NCI-H2171 (cell line): ENCODE measurements around the gene DHRS9.
"Not testable (repeated sequence)": the region's sequence is repeated elsewhere in the genome, so short reads cannot be mapped to it uniquely, and the experiment has no call there.

ENCODE experiments used
- DNase-seq: peaks from one replicate; lab custom pipeline; 2025; lab: John Stamatoyannopoulos, UW

DHRS9 gene

GRCh38 chr2:169069341-169069740 is at the start of gene DHRS9:
TSS of gene DHRS9 (plus strand) at chr2:169069563. CDS start at chr2:169081582, 12,019 bp downstream.
- no peak for DNase-seq

DNA sequence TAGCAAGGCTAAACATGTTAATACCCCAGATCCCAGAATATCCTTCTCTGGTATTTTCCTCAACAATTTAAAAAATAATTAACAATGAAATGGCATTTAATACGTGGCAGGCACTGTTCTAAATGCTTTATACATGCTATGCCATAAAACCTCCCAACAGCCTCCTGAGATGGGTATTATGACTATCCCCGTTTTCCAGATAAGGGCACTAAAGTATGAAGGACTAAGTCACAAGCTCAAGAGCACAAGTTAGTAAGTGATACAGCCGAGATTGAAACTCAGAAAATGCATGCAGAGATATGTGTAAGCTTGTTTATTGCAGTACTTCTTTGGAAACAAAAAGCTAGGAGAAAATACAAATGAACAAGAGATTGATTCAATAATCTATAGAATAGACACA is 46.2 kb upstream of the DHRS9 start:
- no peak for DNase-seq

DNA sequence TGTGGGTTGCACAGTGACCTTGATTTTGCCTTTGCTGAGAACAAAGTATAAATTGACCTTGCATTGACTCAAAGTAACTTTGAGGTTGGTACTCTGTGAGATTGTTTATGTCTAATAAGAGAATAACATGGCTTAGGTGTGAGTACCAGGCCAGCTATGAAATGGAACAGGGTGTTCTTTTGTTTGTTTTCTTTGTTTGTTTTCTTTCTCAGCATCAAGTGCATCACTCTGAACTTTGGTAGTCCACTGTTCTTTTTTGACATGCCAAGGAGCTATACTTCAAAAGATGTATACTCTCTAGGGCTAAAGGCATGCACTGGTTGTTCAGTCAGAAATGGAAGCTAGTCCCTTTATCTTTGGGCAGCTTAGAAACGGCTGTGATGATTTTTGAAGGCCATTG is 43.3 kb upstream of the DHRS9 start:
- DNase-seq: no peak

- DNase-seq: no peak
Observed at GRCh38 chr2:169027234-169027633, 42.1 kb upstream of the DHRS9 start.

- DNase-seq: no peak
Observed at GRCh38 chr2:169029341-169029740, 40.0 kb upstream of the DHRS9 start.

DNA sequence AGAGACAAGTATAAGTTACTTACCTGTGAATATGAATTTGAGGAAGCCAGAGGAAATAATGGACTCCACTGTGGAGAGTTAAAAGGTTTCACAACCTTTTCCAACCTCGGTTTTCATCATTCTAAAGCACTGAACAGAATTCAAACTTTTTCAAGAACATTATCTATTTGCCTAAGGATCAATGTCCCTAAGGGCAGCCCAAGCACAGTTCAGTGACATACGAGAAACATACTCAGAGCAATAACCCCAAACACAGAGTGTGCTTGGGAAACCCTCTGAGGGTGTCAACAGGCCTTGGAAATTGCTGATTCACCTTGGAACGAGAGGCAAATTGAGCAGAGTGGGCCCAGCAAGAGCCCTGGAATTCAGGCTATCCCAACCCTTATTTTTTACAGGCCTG is 38.2 kb upstream of the DHRS9 start, which contains the start of gene ABCB11:
ABCB11 (minus strand) TSS at position 123 of the 400 bp plus-strand sequence. CDS start 13,199 bp downstream, outside the sequence.
- DNase-seq: no peak

- no peak for DNase-seq
Observed at GRCh38 chr2:169034256-169034655, 35.1 kb upstream of the DHRS9 start.

GRCh38 chr2:169034984-169035544 is 34.3 kb upstream of the DHRS9 start:
- no peak for DNase-seq

GRCh38 chr2:169035887-169036286 is 33.5 kb upstream of the DHRS9 start:
- no peak for DNase-seq

DNA sequence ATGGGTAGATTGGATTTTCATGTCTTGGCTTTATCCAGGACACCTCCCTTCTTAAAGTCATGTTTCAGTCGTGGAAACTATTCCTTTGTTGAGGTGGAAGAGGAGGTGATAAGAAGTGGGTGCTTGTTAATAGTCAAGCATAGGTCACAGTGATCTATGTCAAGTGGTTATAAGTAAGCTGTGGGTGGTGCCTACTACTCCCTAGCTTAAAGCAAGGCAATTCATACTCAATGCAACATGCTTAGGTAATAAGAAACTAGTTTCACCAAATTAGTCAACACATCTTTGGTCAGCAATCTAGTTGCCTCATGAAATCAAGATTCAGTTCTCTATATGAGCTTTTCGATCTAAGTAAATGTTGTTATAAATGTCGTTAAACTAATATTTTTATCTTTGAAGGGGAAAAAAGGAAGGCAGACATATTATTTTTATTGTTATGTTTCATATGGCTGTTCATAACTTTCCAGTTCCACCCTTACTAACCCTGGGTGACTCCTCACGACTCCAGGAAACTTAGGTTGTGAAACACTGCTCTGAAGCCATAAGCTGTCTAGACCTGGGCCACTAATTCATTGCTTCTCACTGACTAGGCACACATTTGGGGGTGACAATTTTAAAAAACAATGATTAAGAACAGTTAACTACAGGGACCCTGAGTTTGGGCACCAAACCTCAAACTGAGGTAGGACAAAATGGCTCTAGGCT is 32.5 kb upstream of the DHRS9 start:
- DNase-seq: no peak

DNA sequence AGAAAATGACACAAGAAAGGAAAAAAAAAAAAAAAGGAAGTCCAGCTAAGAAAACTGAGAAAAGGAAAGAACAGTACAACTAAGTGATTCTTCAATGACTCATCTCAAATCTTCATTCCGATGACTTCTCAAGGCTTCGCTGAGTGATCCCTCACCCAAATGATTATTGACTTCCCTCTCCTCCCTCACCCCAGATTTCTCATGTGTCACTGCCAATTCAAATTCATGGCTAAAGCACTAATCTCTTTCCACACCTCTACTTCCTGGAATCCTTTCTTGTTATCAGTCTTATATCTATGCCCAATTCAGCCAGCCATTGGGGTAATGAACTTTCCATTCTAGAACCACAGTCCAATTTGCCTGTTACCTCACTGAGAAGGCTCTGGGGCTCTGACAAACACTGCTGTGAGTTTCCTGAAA is 31.0 kb upstream of the DHRS9 start:
- no peak for DNase-seq

- DNase-seq: no peak
Observed at GRCh38 chr2:169039702-169040101, 29.7 kb upstream of the DHRS9 start.

DNA sequence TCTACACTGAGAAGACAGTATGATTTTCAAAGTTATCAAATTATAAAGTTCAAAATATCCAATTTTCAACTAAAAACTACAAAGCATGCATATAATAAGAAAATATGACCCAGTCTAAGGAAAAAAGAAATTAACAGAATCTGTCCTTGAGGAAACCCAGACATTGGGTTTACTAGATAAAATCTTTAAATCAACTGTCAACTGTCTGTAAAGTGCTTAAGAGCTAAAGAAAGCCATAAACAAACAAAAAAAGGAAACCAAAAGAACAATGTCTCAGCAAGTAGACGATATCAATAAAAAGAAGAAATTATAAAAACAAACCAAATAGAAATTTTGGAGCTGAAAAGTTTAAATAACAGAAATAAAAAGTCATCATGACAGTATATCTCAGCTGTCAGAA is 27.8 kb upstream of the DHRS9 start:
- DNase-seq: no peak

- no peak for DNase-seq
Observed at GRCh38 chr2:169042856-169043255, 26.5 kb upstream of the DHRS9 start.

DNA sequence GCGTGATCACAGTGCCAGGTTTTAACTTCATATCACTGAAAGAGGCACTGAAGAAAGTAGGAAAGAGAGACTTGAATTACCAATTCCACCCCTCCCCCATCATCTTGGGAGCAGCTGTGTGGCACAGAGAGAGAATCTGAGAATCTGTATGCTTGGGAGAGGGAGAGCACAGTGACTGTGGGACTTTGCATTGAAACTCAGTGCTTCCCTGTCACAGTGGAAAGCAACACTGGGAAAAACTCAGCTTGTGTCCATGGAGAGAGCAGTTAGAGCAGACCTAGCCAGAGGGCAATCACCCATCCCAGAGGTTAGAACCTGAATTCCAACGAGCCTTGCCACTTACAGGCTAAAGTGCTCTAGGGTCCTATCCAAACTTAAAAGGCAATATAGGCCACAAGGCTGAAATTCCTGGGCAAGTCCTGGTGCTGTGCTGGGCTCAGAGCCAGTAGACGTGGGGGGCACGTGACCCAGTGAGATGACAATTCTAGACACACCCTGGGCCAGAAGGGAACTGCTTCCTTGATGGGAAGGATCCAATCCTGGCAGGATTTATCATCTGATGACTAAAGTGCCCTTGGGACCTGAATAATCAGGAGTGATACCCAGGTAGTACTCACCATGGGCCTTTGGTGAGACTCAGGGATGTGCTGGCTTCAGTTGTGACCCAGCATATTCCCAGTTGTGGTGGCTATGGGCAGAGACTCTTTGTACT is 22.8 kb upstream of the DHRS9 start:
- DNase-seq: no peak

DNA sequence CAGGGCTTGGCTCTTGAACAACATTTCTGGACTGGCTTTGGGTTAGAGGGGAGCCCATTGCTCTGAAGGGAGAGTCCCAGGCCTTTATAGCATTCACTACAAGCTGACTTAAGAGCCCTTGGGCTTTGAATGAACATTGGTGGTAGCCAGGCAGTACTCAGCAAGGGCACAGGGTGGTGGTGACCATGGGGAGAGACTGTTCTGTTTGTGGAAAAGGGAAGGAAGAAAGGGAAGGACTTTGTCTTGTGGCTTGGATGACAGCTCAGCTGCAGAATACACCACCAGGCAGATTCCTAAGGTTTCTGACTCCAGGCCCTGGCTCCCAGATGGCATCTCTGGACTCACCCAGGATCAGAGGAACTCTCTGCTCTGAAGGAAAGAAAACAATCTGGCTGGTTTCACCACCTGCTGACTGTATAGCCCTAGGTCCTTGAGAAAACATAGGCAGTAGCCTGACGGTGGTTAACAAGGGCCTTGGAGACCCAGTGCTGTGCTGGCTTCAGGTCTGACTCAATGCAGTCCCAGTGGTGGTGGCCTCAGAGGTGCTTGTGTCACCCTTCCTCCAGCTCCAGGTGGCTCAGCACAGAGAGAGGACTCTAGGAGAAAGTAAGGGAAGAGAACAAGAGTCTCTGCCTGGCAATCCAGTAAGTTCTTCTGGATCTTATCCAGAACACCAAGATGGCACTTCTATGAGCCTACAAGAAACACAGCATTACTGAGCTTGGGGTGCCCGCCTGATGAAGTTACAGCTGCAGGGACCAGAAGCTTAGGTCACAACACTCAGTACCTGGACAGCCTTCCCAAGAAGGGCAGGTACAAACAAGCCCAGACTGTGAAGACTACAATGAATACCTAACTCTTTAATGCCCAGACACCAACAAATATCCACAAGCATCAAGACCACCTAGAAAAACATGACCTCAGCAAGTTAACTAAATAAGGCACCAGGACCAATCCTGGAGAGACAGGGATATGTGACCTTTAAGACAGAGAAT is 21.8 kb upstream of the DHRS9 start:
- DNase-seq: no peak

DNA sequence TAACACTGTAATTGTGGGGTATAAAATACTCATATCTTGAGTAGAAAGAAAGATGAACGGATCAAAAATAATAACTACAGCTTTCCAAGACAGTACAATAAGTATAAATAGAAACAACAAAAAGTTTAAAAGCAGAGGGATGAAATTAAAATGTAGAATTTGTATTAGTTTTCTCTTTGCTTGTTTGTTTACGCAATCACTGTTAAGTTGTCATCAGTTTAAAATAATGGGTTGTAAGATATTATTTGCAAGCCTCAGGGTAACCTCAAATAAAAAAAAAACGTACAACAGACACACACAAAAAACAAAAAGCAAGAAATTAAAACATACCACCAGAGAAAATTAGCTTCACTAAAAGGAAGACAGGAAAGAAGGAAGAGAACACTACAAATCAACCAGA is 20.2 kb upstream of the DHRS9 start:
- no peak for DNase-seq

GRCh38 chr2:169050476-169051240 is 18.7 kb upstream of the DHRS9 start:
- DNase-seq: no peak

- DNase-seq: not testable (repeated sequence)
Observed at GRCh38 chr2:169054575-169054974, 14.8 kb upstream of the DHRS9 start.

DNA sequence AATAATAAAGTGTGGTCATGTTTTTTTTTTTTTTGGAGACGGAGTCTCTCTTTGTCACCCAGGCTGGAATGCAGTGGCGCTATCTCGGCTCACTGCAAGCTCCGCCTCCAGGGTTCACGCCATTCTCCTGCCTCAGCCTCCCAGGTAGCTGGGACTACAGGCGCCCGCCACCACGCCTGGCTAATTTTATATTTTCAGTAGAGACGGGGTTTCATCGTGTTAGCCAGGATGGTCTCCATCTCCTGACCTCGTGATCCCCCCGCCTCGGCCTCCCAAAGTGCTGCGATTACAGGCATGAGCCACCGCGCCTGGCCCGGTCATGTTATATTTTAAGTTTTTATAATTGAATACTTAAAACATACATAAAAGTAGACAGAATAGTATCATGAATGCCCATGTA is 5.2 kb upstream of the DHRS9 start:
- not testable (repeated sequence) for DNase-seq

GRCh38 chr2:169065422-169065821 is 3.9 kb upstream of the DHRS9 start:
- DNase-seq: no peak
